GM18505 (cell line): ENCODE results near the gene TMOD3.

Experiments used
- ATAC-seq: cut with Tn5 transposase; IDR thresholded peaks from one replicate; pipeline ENCODE4 v1.9.1; 2021; ENCODE audit not compliant: unreplicated experiment
- POLR2A ChIP-seq: IDR thresholded peaks from 4 replicates; pipeline ENCODE4 v1.6.1; 2011; ENCODE audit warnings: borderline replicate concordance; ENCODE audit not compliant: insufficient read depth, insufficient read length; ENCODE audit errors: extremely low read depth

Gene TMOD3

GRCh38 chr15:51842265-51842664, 12.8 kb downstream of the TMOD3 start:
- no peak for TF ChIP-seq POLR2A
- no peak for ATAC-seq

- no peak for TF ChIP-seq POLR2A
- ATAC-seq: no peak
Observed at GRCh38 chr15:51842852-51843737, 13.6 kb downstream of the TMOD3 start.

- ATAC-seq: no peak
- TF ChIP-seq POLR2A: no peak
Observed at GRCh38 chr15:51844747-51845426, 15.4 kb downstream of the TMOD3 start.

GRCh38 chr15:51846066-51846462, 16.6 kb downstream of the TMOD3 start:
- no peak for ATAC-seq
- no peak for TF ChIP-seq POLR2A

GRCh38 chr15:51846463-51847230, 17.2 kb downstream of the TMOD3 start:
- no peak for ATAC-seq

GRCh38 chr15:51848811-51849210, 19.4 kb downstream of the TMOD3 start:
- ATAC-seq: no peak

More at GRCh38 chr15:51846463-51847230, 17.2 kb downstream of the TMOD3 start:
- no peak for TF ChIP-seq POLR2A

GRCh38 chr15:51849860-51850259, 20.4 kb downstream of the TMOD3 start:
- TF ChIP-seq POLR2A: no peak
- no peak for ATAC-seq

More at GRCh38 chr15:51848811-51849210, 19.4 kb downstream of the TMOD3 start:
- no peak for TF ChIP-seq POLR2A

- TF ChIP-seq POLR2A: no peak
- no peak for ATAC-seq
Observed at GRCh38 chr15:51853998-51854397, 24.5 kb downstream of the TMOD3 start.

GRCh38 chr15:51855612-51856011, 26.2 kb downstream of the TMOD3 start:
- TF ChIP-seq POLR2A: no peak
- ATAC-seq: no peak

GRCh38 chr15:51856714-51857380, 27.4 kb downstream of the TMOD3 start:
- no peak for TF ChIP-seq POLR2A
- ATAC-seq: no peak

GRCh38 chr15:51861557-51862359, 32.3 kb downstream of the TMOD3 start:
- ATAC-seq: no peak

GRCh38 chr15:51863131-51863530, 33.7 kb downstream of the TMOD3 start:
- no peak for ATAC-seq
- no peak for TF ChIP-seq POLR2A

More at GRCh38 chr15:51861557-51862359, 32.3 kb downstream of the TMOD3 start:
- TF ChIP-seq POLR2A: no peak
